IPS-20b (cell line): ENCODE data around the gene C16orf95.
A peak's percentile ranks its signal among the peaks of the same experiment; 100 is the strongest.

Experiments used
- H3K27ac ChIP-seq: one replicate; pipeline ENCODE4 v1.5.1; 2013; ENCODE audit warnings: low read length
- H3K27me3 ChIP-seq: 2 replicates; pipeline ENCODE4 v1.6.1; 2013; ENCODE audit warnings: mild to moderate bottlenecking, low read length, inconsistent platforms; ENCODE audit not compliant: insufficient read depth
- H3K36me3 ChIP-seq: 2 replicates; pipeline ENCODE4 v1.6.1; 2013; ENCODE audit warnings: low read depth, mild to moderate bottlenecking, inconsistent platforms, low read length, moderate library complexity; ENCODE audit not compliant: insufficient read depth
- H3K4me1 ChIP-seq: 2 replicates; pipeline ENCODE4 v1.6.1; 2013; ENCODE audit warnings: mild to moderate bottlenecking, control low read depth, inconsistent platforms, low read length, moderate library complexity; ENCODE audit not compliant: insufficient read depth
- H3K4me3 ChIP-seq: 2 replicates; pipeline ENCODE4 v1.5.1; 2013; ENCODE audit warnings: mild to moderate bottlenecking, low read length, inconsistent platforms
- H3K9ac ChIP-seq: 2 replicates; pipeline ENCODE4 v1.6.1; 2013; ENCODE audit warnings: low read depth, mild to moderate bottlenecking, inconsistent platforms, low read length, moderate library complexity
- H3K9me3 ChIP-seq: 2 replicates; pipeline ENCODE4 v1.6.1; 2013; ENCODE audit warnings: mild to moderate bottlenecking, low read depth, low read length, inconsistent platforms; ENCODE audit not compliant: insufficient read depth

C16orf95 gene

GRCh38 chr16:87358250-87358649, 41.1 kb upstream of the C16orf95 start:
- Histone ChIP-seq H3K36me3 (peaks cover 29% of the 10 kb centered on the region), H3K9me3 (no peaks in the 10 kb centered on the region), H3K4me1 (no peaks in the 10 kb centered on the region), H3K27me3 (no peaks in the 10 kb centered on the region), H3K27ac (no peak overlapping the region), H3K4me3 (no peak overlapping the region), H3K9ac (no peak overlapping the region)

GRCh38 chr16:87356491-87356853, 39.3 kb upstream of the C16orf95 start:
- H3K36me3 ChIP-seq, result peaks cover 29% of the 10 kb centered on the region
- H3K9me3 ChIP-seq, result no peaks in the 10 kb centered on the region
- no peak overlapping the region for H3K27ac ChIP-seq
- no peak overlapping the region for H3K9ac ChIP-seq
- H3K27me3 ChIP-seq, result no peaks in the 10 kb centered on the region
- H3K4me1 ChIP-seq, result no peaks in the 10 kb centered on the region
- H3K4me3 ChIP-seq, result no peak overlapping the region

- no peaks in the 10 kb centered on the region for H3K9me3 ChIP-seq
- no peak overlapping the region for H3K27ac ChIP-seq
- no peak overlapping the region for H3K9ac ChIP-seq
- no peaks in the 10 kb centered on the region for H3K4me1 ChIP-seq
- no peak overlapping the region for H3K4me3 ChIP-seq
- H3K27me3 ChIP-seq, result no peaks in the 10 kb centered on the region
- peaks cover 9% of the 10 kb centered on the region; the same call in 1 of the 2 replicates for H3K36me3 ChIP-seq
Measured at GRCh38 chr16:87353613-87354012, 36.4 kb upstream of the C16orf95 start.

GRCh38 chr16:87352818-87353217, 35.6 kb upstream of the C16orf95 start:
- Histone ChIP-seq H3K27me3 (no peaks in the 10 kb centered on the region), H3K36me3 (peaks cover 2% of the 10 kb centered on the region; the same call in 1 of the 2 replicates), H3K4me3 (no peak overlapping the region), H3K9me3 (no peaks in the 10 kb centered on the region), H3K27ac (no peak overlapping the region), H3K4me1 (no peaks in the 10 kb centered on the region), H3K9ac (no peak overlapping the region)

GRCh38 chr16:87351320-87351698, 34.1 kb upstream of the C16orf95 start:
- H3K9ac ChIP-seq, result no peak overlapping the region
- no peak overlapping the region for H3K27ac ChIP-seq
- H3K27me3 ChIP-seq, result no peaks in the 10 kb centered on the region
- no peak overlapping the region for H3K4me3 ChIP-seq
- H3K36me3 ChIP-seq, result 0 out of 2 replicates have a peak, but pooled peaks cover 8% of the 10 kb centered on the region
- H3K9me3 ChIP-seq, result no peaks in the 10 kb centered on the region
- H3K4me1 ChIP-seq, result no peaks in the 10 kb centered on the region

GRCh38 chr16:87350681-87351319, 33.6 kb upstream of the C16orf95 start:
- H3K36me3 ChIP-seq, result 0 out of 2 replicates have a peak, but pooled peaks cover 8% of the 10 kb centered on the region
- H3K4me3 ChIP-seq, result no peak overlapping the region
- H3K4me1 ChIP-seq, result no peaks in the 10 kb centered on the region; the same call in 1 of the 2 replicates
- no peak overlapping the region for H3K9ac ChIP-seq
- no peaks in the 10 kb centered on the region for H3K27me3 ChIP-seq
- no peak overlapping the region for H3K27ac ChIP-seq
- H3K9me3 ChIP-seq, result no peaks in the 10 kb centered on the region

GRCh38 chr16:87350031-87350430, 32.8 kb upstream of the C16orf95 start:
- Histone ChIP-seq H3K9ac (no peak overlapping the region), H3K27me3 (no peaks in the 10 kb centered on the region), H3K9me3 (no peaks in the 10 kb centered on the region), H3K4me3 (no peak overlapping the region), H3K4me1 (peaks cover 5% of the 10 kb centered on the region; the same call in 1 of the 2 replicates), H3K36me3 (0 out of 2 replicates have a peak, but pooled peaks cover 8% of the 10 kb centered on the region), H3K27ac (no peak overlapping the region)

- 0 out of 2 replicates have a peak, but pooled peaks cover 8% of the 10 kb centered on the region for H3K36me3 ChIP-seq
- no peak overlapping the region for H3K9ac ChIP-seq
- H3K27ac ChIP-seq, result no peak overlapping the region
- H3K9me3 ChIP-seq, result no peaks in the 10 kb centered on the region
- no peaks in the 10 kb centered on the region for H3K27me3 ChIP-seq
- peaks cover 5% of the 10 kb centered on the region; the same call in 1 of the 2 replicates for H3K4me1 ChIP-seq
- H3K4me3 ChIP-seq, result no peak overlapping the region
Measured at GRCh38 chr16:87348616-87349157, 31.5 kb upstream of the C16orf95 start.

- H3K4me3 ChIP-seq, result no peak overlapping the region
Measured at GRCh38 chr16:87347932-87348615, 30.9 kb upstream of the C16orf95 start.

GRCh38 chr16:87346517-87347060, 29.4 kb upstream of the C16orf95 start:
- Histone ChIP-seq H3K4me1 (peaks cover 5% of the 10 kb centered on the region; the same call in 1 of the 2 replicates), H3K9me3 (no peaks in the 10 kb centered on the region), H3K9ac (no peak overlapping the region), H3K36me3 (peaks cover 23% of the 10 kb centered on the region), H3K27me3 (no peaks in the 10 kb centered on the region), H3K27ac (no peak overlapping the region), H3K4me3 (no peak overlapping the region)

More at GRCh38 chr16:87347932-87348615, 30.9 kb upstream of the C16orf95 start:
- Histone ChIP-seq H3K36me3 (peaks cover 8% of the 10 kb centered on the region; the same call in 1 of the 2 replicates), H3K4me1 (peaks cover 5% of the 10 kb centered on the region; the same call in 1 of the 2 replicates), H3K27ac (no peak overlapping the region), H3K9ac (no peak overlapping the region), H3K9me3 (no peaks in the 10 kb centered on the region), H3K27me3 (no peaks in the 10 kb centered on the region)

- Histone ChIP-seq H3K27me3 (no peaks in the 10 kb centered on the region), H3K27ac (peak overlapping the region; percentile 65), H3K9ac (no peak overlapping the region), H3K36me3 (peaks cover 24% of the 10 kb centered on the region), H3K4me1 (peaks cover 5% of the 10 kb centered on the region; the same call in 1 of the 2 replicates), H3K4me3 (no peak overlapping the region), H3K9me3 (no peaks in the 10 kb centered on the region)
Measured at GRCh38 chr16:87345726-87346424, 28.7 kb upstream of the C16orf95 start.
